Activated CD8-positive, alpha-beta T cell treated with anti-CD3 and anti-CD28 coated beads, Interleukin-2, amount 10 ng/mL, durations not matched to agents 7 days and 5 days (primary cell): Measurements from ENCODE around the gene AADACL4. TPM values are rescaled to one million over a fixed set of nuclear protein-coding genes. Genes with fewer than 3 reads are reported as not detected.
"Not testable (repeated sequence)": the region's sequence is repeated elsewhere in the genome, so short reads cannot be mapped to it uniquely, and the experiment has no call there.

Experiments used
- ATAC-seq: fragments of 150-1000 bp; cut with Tn5 transposase; one replicate; pipeline ENCODE4 v1.10.0; 2021; ENCODE audit warnings: moderate library complexity
- CTCF ChIA-PET: fragments of 350-600 bp; sonication (Branson Sonifier 250); formaldehyde crosslinking; loops from one replicate; lab custom pipeline; 2021; ENCODE audit warnings: antibody characterized with exemption; lab: Charles Lee
- POLR2A ChIA-PET: fragments of 350-600 bp; sonication (Branson Sonifier 250); formaldehyde crosslinking; loops from one replicate; lab custom pipeline; 2021; ENCODE audit warnings: antibody characterized with exemption; lab: Charles Lee
- DNase-seq: peaks from one replicate; pipeline ENCODE4 v3.0.0-alpha.2; 2020
- H3K27ac Mint-ChIP-seq: one replicate; pipeline ENCODE4 v1.8.0; 2021; ENCODE audit warnings: mild to moderate bottlenecking, mixed read lengths
- H3K27me3 Mint-ChIP-seq: one replicate; pipeline ENCODE4 v1.8.0; 2021; ENCODE audit warnings: low read depth, mixed read lengths
- H3K36me3 Mint-ChIP-seq: one replicate; pipeline ENCODE4 v1.8.0; 2021; ENCODE audit warnings: low read depth, mixed read lengths
- H3K4me1 Mint-ChIP-seq: one replicate; pipeline ENCODE4 v1.8.0; 2021; ENCODE audit warnings: low read depth, mixed read lengths
- H3K4me3 Mint-ChIP-seq: one replicate; pipeline ENCODE4 v1.8.0; 2021; ENCODE audit warnings: mild to moderate bottlenecking, mixed read lengths
- H3K9me3 Mint-ChIP-seq: one replicate; pipeline ENCODE4 v1.8.0; 2022; ENCODE audit warnings: mixed read lengths; ENCODE audit not compliant: insufficient read depth
- total RNA-seq, 2 experiments: library from RNA; stranded (reverse); gene quantifications; one replicate each; pipeline ENCODE4 v1.2.3, GENCODE V29; 2021

The AADACL4 gene
- total RNA-seq, 2 experiments from 2014 or later = not detected

DNA sequence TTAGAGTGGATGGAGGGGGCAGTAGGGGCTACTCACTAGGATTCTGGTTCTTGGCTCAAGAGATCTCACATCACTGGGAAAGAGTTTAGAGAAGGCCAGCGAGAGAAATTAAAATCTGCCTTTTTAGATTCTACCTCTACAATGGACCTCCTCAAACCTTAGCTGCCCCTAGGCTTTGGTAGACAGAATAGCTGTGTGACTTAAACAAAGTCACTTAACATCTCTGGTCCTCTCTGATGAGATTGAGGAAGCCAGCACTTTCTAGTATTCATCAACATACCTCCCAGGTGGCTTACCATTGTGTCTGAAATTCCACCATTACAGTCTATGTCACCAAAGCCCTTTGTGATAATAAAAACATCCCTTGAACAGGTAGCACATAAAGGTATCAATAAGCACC lies 18.7 kb downstream of the AADACL4 start:
- Mint-ChIP-seq H3K9me3 (no peaks in the 10 kb centered on the region), H3K27ac (no peak overlapping the region), H3K27me3 (peaks cover 5% of the 10 kb centered on the region), H3K4me3 (no peak overlapping the region), H3K4me1 (peaks cover 8% of the 10 kb centered on the region), H3K36me3 (no peaks in the 10 kb centered on the region)
- no peak for DNase-seq
- no peak for ATAC-seq
- CTCF ChIA-PET = interaction anchor here (1.7 to 7.7 kb wide), 2 partner anchors 387 to 538 kb away, joined by 4 to 121 read pairs; no protein-coding TSS in a partner anchor
- POLR2A ChIA-PET = no interaction called here

- ATAC-seq (no peak), DNase-seq (no peak)
- CTCF ChIA-PET = interaction anchor here (0.9 kb wide), 1 partner anchor 45 kb away, joined by 4 read pairs; no protein-coding TSS in a partner anchor
- H3K4me1 Mint-ChIP-seq = no peaks in the 10 kb centered on the region
- H3K36me3 Mint-ChIP-seq = no peaks in the 10 kb centered on the region
- H3K27me3 Mint-ChIP-seq = peaks cover 9% of the 10 kb centered on the region
- peaks cover 7% of the 10 kb centered on the region for H3K9me3 Mint-ChIP-seq
- POLR2A ChIA-PET = no interaction called here
- H3K4me3 Mint-ChIP-seq = no peak overlapping the region
- H3K27ac Mint-ChIP-seq = no peak overlapping the region
Measured at GRCh38 chr1:12665511-12665910, 21.6 kb downstream of the AADACL4 start.

DNA sequence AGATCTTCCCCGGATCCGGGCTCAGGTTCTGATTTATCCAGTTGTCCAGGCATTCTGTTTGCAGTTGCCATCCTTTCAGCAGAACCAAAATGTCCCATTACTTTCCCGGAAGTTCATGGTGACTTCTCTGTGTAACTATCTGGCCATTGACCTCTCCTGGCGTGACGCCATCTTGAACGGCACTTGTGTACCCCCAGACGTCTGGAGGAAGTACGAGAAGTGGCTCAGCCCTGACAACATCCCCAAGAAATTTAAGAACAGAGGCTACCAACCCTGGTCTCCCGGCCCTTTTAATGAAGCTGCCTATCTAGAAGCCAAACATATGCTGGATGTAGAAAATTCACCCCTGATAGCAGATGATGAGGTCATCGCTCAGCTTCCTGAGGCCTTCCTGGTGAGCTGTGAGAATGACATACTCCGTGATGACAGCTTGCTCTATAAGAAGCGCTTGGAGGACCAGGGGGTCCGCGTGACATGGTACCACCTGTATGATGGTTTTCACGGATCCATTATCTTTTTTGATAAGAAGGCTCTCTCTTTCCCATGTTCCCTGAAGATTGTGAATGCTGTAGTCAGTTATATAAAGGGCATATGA lies 22.4 kb downstream of the AADACL4 start:
- CTCF ChIA-PET = interaction anchor here (1.6 kb wide), 1 partner anchor 352 kb away, joined by 4 read pairs; no protein-coding TSS in a partner anchor
- POLR2A ChIA-PET = no interaction called here
- Mint-ChIP-seq H3K4me1 (no peaks in the 10 kb centered on the region), H3K36me3 (no peaks in the 10 kb centered on the region), H3K4me3 (no peak overlapping the region), H3K9me3 (peaks cover 7% of the 10 kb centered on the region), H3K27me3 (peaks cover 12% of the 10 kb centered on the region), H3K27ac (no peak overlapping the region)
- DNase-seq (no peak), ATAC-seq (no peak)

GRCh38 chr1:12669529-12670068 lies 25.7 kb downstream of the AADACL4 start:
- H3K27me3 Mint-ChIP-seq = peaks cover 26% of the 10 kb centered on the region
- no peak for DNase-seq
- no peak overlapping the region for H3K4me3 Mint-ChIP-seq
- H3K27ac Mint-ChIP-seq = no peak overlapping the region
- no peaks in the 10 kb centered on the region for H3K4me1 Mint-ChIP-seq
- H3K9me3 Mint-ChIP-seq = peaks cover 7% of the 10 kb centered on the region
- no peak for ATAC-seq
- no peaks in the 10 kb centered on the region for H3K36me3 Mint-ChIP-seq
- POLR2A ChIA-PET = no interaction called here
- CTCF ChIA-PET = interaction anchor here (3.4 kb wide), 1 partner anchor 11 kb away, joined by 17 read pairs; no protein-coding TSS in a partner anchor

DNA sequence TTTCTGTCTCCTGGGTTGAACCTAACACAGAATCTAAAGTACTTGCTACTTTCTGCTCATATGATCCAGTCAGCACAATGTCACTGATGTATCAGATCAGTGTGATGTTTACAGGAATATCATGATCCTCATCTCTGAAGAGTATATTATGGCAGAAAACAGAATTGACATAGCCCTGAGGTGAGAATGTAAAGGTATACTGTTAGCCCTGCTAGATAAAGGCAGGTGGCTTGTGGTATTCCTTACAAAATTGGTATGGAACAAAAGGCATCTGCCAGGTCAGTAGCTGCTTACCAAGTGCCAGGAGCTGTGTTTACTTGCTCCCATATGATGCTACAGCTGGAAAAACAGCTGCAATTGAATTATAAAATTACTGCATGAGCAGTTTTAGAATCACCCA lies 30.5 kb downstream of the AADACL4 start:
- POLR2A ChIA-PET = no interaction called here
- ATAC-seq = no peak
- H3K4me1 Mint-ChIP-seq = no peaks in the 10 kb centered on the region
- CTCF ChIA-PET = no interaction called here
- H3K36me3 Mint-ChIP-seq = no peaks in the 10 kb centered on the region
- DNase-seq = no peak
- no peak overlapping the region for H3K4me3 Mint-ChIP-seq
- no peak overlapping the region for H3K27ac Mint-ChIP-seq
- no peaks in the 10 kb centered on the region for H3K9me3 Mint-ChIP-seq
- peaks cover 46% of the 10 kb centered on the region for H3K27me3 Mint-ChIP-seq

GRCh38 chr1:12676122-12676521 lies 32.2 kb downstream of the AADACL4 start:
- H3K27ac Mint-ChIP-seq, POLR2A ChIA-PET, CTCF ChIA-PET, H3K4me3 Mint-ChIP-seq, H3K36me3 Mint-ChIP-seq, ATAC-seq, H3K9me3 Mint-ChIP-seq, DNase-seq, H3K4me1 Mint-ChIP-seq: not testable (repeated sequence)
- peaks cover 47% of the 10 kb centered on the region for H3K27me3 Mint-ChIP-seq

GRCh38 chr1:12677565-12677964 lies 33.7 kb downstream of the AADACL4 start:
- peaks cover 35% of the 10 kb centered on the region for H3K27me3 Mint-ChIP-seq
- no peak for ATAC-seq
- H3K9me3 Mint-ChIP-seq = peaks cover 5% of the 10 kb centered on the region
- no peaks in the 10 kb centered on the region for H3K36me3 Mint-ChIP-seq
- no peak overlapping the region for H3K4me3 Mint-ChIP-seq
- ChIA-PET POLR2A (no interaction called here), CTCF (no interaction called here)
- H3K4me1 Mint-ChIP-seq = no peaks in the 10 kb centered on the region
- H3K27ac Mint-ChIP-seq = no peak overlapping the region
- no peak for DNase-seq

DNA sequence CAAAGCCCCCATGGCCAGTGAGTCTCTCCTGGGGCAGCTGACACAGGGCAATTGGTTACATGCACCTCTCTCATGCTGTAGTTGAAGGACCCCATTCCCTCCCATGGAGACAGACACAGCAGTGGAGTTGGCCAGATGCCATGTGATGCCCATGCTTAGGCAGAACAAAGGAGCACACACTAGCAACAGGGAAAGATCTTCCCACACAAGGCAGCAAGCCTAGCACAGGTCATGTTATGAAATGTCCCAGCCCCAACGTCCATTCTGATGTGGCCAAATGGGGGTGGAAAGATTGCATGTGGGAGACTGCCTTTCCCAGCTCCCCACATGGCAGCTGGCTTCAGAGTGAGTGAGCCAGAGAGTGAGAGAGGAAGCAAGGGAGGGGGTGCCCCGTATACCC lies 34.5 kb downstream of the AADACL4 start:
- H3K27me3 Mint-ChIP-seq = peaks cover 31% of the 10 kb centered on the region
- H3K4me3 Mint-ChIP-seq = no peak overlapping the region
- DNase-seq = no peak
- H3K9me3 Mint-ChIP-seq = peaks cover 5% of the 10 kb centered on the region
- H3K36me3 Mint-ChIP-seq = no peaks in the 10 kb centered on the region
- H3K27ac Mint-ChIP-seq = no peak overlapping the region
- H3K4me1 Mint-ChIP-seq = no peaks in the 10 kb centered on the region
- ATAC-seq = no peak
- CTCF ChIA-PET = no interaction called here
- POLR2A ChIA-PET = no interaction called here

DNA sequence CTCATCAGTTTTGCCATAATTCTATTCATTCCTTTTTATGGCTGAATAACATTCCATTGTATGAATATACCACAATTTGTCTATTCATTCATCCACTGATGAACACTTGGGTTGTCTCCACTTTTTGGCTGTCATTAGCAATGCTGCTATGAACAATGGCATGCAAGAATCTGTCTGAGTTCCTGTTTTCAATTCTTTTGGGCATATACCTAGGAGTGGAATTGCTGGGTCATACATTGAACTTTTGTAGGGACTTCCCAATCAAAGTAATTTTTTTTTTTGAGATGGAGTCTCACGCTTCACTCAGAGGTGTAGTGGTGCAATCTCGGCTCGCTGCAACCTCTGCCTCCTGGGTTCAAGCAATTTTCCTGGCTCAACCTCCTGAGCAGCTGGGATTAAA lies 34.9 kb downstream of the AADACL4 start:
- POLR2A ChIA-PET = no interaction called here
- no peak for ATAC-seq
- no peak overlapping the region for H3K4me3 Mint-ChIP-seq
- H3K9me3 Mint-ChIP-seq = peaks cover 5% of the 10 kb centered on the region
- H3K36me3 Mint-ChIP-seq = no peaks in the 10 kb centered on the region
- H3K4me1 Mint-ChIP-seq = no peaks in the 10 kb centered on the region
- DNase-seq = no peak
- H3K27me3 Mint-ChIP-seq = peaks cover 31% of the 10 kb centered on the region
- CTCF ChIA-PET = no interaction called here
- no peak overlapping the region for H3K27ac Mint-ChIP-seq

DNA sequence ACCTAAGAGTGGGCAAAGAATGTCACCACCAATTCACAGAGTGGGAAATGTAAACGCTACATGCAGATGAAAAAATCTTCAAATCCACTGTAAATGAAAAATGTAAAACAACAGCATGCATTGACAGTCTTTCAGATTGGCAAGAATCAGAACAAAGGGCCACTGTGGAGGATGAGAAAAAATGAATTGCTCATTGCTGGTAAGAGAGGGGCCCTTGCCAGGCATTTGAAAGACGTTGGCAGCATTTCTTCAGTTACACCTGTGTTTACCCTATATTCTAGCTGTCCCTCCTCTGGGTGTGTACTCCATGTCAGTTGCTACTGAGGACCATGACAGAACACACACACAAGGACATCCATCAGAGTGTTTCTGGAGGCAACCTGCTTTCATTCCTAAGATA lies 46.3 kb downstream of the AADACL4 start:
- Mint-ChIP-seq H3K9me3 (no peaks in the 10 kb centered on the region), H3K27me3 (peaks cover 15% of the 10 kb centered on the region), H3K27ac (no peak overlapping the region), H3K36me3 (no peaks in the 10 kb centered on the region), H3K4me1 (no peaks in the 10 kb centered on the region), H3K4me3 (no peak overlapping the region)
- ChIA-PET CTCF (no interaction called here), POLR2A (no interaction called here)
- ATAC-seq (no peak), DNase-seq (no peak)

DNA sequence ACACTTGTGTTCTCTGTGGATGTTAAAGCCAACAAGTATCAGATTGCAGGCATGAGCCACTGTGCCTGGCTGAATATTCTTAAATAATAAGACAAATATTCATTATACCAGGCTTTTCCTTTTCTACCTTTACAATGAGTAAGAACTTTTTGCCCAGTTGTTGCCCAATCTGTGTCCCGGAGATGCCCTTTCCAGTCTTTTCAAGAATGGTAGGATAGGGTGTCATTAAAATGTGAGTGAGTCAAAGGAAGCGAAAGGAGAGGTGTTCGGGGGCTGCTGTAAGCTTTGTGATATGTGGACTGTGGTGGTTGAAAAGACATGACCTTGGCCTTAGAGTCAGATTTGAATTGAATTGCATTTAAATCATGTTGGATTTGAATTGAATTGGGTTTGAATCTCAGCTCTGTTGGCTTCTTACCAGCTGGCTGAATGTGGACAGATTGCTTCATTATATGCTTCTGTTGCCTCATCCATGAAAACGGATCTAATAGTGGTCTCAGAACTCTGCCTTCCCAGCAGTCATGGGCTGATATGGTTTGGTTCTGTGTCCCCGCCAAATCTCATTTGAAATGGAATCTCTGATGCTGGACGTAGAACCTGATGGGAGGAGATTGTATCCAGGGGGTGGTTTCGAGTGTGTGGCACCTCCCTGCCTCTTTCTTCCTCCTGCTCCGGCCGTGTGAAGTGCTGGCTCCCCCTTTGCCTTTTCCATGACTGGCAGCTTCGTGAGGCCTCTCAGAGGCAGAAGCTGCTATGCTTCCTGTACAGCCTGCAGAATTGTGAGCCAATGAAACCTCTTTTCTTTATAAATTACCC lies 49.3 kb downstream of the AADACL4 start:
- no peaks in the 10 kb centered on the region for H3K4me1 Mint-ChIP-seq
- H3K36me3 Mint-ChIP-seq = no peaks in the 10 kb centered on the region
- peaks cover 18% of the 10 kb centered on the region for H3K27me3 Mint-ChIP-seq
- no peak for DNase-seq
- ChIA-PET POLR2A (no interaction called here), CTCF (no interaction called here)
- H3K27ac Mint-ChIP-seq = no peak overlapping the region
- H3K4me3 Mint-ChIP-seq = no peak overlapping the region
- ATAC-seq = no peak
- no peaks in the 10 kb centered on the region for H3K9me3 Mint-ChIP-seq

- ATAC-seq = no peak
Measured at GRCh38 chr1:12696658-12697057, 52.8 kb downstream of the AADACL4 start.

More at GRCh38 chr1:12696658-12697057, 52.8 kb downstream of the AADACL4 start:
- ChIA-PET POLR2A (no interaction called here), CTCF (no interaction called here)
- DNase-seq = no peak
- Mint-ChIP-seq H3K4me3 (no peak overlapping the region), H3K9me3 (no peaks in the 10 kb centered on the region), H3K36me3 (no peaks in the 10 kb centered on the region), H3K27me3 (peaks cover 23% of the 10 kb centered on the region), H3K27ac (no peak overlapping the region), H3K4me1 (no peaks in the 10 kb centered on the region)
